Testis (tissue), 2 donors: ENCODE measurements around the gene MINDY3.

Experiments
- CTCF ChIP-seq, 3 experiments: fragments of 450-650 bp in 2 of 3; fragments of 200-600 bp in 1 of 3; sonication (generic) in 1 of 3; IDR thresholded peaks; one replicate each; pipeline ENCODE4 v1.5.1; 2016 to 2019; ENCODE audit warnings: antibody characterized with exemption in 3 of 3, mild to moderate bottlenecking in 2 of 3, moderate library complexity in 1 of 3
- POLR2A ChIP-seq: fragments of 450-650 bp; IDR thresholded peaks from one replicate; pipeline ENCODE4 v1.6.1; 2017; ENCODE audit warnings: antibody characterized with exemption, mild to moderate bottlenecking, moderate library complexity

GRCh38 chr10:15856328-15857015, 3.8 kb downstream of the MINDY3 start:
- TF ChIP-seq POLR2A (no peak), CTCF (IDR thresholded peaks at IDR 0.05) (no peak)
